AG20443 (cell line): Measurements from ENCODE around the gene MYH10.
A peak's percentile ranks its signal among the peaks of the same experiment; 100 is the strongest.
"Not testable (repeated sequence)": the region's sequence is repeated elsewhere in the genome, so short reads cannot be mapped to it uniquely, and the experiment has no call there.

ENCODE experiments used
- DNase-seq: peaks from one replicate; pipeline ENCODE4 v3.0.0; 2012; ENCODE audit warnings: low spot score, mixed read lengths

MYH10 gene

DNA sequence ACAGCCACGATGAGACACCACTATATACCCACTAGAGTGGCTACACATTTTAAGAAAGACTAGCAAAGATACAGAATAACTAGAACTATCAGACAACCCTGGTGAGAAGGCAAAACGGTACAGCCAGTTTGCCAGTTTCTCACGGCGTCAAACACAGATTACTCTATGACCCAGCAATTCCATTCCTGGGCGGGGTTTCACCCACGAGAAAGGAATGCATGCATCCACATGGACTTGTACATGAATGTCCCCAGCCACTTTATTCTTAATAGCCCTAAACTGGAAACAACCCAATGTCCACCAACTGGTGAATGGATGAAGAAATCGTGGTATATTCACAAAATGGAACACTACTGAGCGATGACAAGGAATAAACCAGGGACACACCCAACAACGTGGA lies 74.5 kb downstream of the MYH10 start:
- DNase-seq: no peak

DNA sequence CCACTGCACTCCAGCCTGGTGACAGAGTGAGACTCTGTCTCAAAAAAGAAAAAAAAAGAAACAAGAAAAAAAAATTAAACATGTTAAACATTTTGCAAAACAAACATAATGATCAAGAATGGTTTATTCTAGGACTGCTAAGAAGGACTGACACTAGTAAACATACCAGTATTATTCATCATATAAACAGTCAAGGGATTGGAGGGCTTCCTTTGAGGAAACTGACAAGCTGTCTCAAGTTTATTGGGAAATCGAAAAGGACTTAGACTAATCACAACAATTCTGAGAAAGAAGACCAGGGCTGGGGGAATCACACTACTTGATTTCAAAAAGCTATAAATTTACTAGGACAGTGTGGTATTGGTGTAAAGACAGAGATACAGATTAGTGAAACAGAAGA lies 75.5 kb downstream of the MYH10 start:
- no peak for DNase-seq

DNA sequence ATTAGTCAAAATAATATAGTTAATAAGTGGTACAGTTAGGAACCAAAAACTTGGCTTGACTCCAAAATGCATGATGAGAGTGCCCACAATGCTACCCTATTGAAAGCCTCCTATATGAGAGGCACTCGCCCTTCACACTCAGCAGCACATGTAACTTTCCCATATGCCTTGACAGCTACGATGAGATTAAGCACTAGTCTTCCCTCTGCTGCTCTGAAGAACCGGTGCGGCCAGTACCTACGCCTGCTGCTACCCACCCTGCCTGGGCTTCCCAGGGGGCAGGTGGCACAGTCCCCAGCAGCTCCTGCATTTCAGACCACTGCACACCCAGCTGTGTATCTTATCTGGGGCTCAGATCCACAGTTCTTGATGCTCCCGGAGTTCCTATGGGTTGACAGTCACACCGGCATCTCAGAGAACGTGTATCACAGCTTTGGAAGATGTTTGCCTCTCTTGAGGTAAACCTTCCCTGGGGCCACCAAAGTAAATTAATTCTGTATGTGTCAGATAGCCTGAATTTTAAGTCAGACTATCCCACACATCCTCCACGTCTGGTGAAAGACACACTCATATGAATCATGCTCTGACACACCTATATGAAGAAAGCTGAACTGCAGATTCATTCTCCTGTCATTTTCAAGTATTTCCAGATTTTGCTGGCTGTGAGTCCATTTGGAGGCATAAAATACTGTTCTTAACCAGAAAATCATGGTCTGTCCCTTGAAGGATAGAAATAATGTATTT lies 77.8 kb downstream of the MYH10 start:
- no peak for DNase-seq

DNA sequence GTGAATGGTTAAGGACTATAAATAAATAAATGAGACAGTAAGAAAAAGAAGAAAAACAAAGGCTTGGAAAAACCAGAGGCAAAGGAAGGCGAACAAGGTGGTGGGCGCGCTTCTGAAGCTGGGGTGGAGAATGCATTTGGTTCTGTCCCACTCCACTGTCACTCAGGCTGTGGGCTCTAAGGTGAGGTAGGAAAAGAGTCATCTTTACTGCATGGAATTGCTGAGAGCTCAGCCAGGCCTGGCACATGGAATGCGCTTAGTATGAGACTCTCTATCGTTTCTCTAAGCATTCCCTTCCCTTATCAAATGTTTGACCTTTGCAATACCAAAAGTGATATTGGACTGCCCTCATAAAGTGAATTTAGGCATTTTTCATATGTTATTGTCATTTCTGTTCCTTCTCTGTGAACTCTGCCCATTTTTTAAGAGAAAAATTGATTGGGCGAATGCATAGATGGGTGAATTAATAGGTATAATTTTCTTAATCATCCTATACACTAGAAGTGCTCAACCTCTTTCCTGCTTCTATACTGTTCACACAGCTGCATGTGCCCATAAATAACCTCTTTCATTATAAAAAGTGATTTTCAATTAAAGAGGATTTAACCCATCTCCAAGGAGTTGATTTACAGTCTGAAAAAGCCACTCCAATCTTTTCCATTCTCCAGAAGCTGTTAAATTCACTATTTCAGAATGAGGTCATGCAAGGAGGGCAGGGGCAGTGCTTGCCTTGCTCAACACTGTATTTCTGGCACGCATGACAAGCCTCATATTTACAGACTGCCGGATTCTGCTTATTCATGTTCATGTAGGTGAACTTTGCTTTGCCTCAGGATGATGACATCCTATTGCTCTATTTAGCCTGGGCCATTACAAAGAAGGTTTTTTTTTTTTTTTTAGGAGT lies 87.7 kb downstream of the MYH10 start:
- DNase-seq: peak; percentile 90

DNA sequence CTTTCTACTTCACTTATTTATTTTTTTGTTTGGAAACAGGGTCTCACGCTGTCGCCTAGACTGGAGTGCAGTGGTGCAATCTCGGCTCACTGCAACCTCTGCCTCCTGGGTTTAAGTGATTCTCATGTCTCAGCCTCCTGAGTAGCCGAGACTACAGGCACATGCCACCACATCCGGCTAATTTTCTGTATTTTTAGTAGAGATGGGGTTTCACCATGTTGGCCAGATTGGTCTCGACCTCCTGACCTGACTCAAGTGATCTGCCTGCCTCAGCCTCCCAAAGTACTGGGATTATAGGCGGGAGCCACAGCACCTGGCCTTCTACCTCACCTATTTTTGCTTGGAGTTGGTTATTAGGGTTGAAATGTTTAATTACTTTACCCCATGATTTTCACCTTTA lies 90.5 kb downstream of the MYH10 start:
- not testable (repeated sequence) for DNase-seq

DNA sequence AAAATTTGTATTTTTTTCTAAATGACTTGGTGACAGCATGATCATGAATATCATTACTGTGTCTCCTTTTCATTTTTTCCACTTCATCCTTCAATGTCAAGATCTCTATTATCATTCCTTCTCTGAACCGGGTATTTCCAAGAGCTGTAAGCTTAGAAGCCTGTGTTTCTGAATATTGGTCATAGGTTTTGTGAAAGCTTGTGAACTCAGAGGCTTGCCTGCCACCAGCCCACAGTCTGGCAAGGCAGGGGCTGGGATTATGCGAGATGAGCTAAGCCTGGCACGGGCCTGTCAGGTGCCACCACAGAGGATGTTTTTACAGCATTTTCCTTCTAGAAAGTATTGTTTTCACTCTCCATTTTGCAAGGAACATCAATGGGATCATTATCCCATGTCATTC lies 92.8 kb downstream of the MYH10 start:
- DNase-seq: no peak

DNA sequence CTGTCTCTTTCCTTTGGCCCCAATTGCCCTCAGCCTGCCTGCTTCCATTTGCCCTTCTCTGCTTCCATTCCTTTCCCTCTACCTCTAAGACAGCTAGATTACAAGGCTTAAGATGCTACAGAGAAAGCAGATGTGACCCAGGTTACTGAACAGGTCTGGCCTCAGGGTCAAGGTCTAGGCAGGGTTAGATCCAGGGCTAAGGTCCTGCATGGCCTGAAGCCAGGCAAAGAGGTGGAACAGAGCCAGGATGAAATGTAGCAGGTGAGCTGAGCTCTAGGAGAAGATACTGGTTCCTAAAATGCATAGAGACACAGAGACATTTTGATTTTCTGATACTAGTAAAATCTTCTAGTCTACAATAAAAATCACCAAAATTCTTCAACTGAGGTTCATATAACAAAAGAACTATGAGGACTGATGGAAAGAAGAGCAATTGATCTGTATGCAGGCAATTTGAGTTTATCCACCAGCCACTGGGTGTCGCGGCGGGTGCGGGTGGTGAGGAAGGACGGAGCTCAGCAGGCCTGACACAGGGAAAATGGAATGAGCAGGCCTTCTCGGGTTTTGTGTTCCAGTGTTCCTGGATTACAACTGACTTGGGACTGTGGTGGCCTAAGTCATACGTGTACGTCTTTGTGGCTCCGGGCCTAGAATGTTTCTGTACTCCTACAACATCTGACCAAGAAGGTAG lies 95.9 kb downstream of the MYH10 start:
- DNase-seq: no peak

DNA sequence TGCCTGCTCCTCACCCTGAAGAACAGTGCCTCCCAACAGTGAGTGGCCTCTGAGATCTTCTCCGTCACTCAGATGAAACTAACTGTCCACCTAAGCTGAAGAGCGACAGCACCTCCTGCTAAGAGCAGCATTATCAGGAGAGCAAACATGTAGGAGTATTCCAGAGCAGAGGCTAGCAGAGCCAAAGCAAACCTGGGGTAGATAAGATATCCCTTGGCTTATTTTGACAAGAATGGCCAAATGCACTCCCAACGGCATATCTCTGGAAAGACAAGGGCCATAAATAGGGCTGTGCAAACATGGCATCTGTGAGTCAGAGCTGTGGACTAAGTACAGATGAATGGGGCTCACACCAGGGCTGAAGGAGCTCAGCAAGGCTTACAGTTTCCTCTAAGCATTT lies 98.5 kb downstream of the MYH10 start:
- no peak for DNase-seq

DNA sequence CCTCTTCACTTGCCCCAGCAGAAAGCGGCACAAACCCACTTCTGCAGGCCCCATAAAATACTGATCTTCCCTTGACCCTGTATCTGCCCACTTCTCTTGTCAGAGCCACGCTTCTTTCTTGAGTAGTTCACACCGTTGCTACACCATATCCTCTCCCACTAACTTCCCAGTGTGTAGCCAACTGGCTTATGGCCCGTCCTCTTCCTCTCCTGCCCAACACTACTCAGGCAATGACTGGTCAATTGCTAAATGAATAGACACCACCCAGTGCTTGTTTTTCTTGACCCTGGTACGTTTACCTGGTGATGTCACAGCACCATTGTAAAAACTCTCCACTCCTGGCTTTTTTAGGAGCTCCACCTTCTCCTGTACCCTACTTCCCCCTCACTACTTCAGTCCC lies 107.9 kb downstream of the MYH10 start:
- DNase-seq: no peak

DNA sequence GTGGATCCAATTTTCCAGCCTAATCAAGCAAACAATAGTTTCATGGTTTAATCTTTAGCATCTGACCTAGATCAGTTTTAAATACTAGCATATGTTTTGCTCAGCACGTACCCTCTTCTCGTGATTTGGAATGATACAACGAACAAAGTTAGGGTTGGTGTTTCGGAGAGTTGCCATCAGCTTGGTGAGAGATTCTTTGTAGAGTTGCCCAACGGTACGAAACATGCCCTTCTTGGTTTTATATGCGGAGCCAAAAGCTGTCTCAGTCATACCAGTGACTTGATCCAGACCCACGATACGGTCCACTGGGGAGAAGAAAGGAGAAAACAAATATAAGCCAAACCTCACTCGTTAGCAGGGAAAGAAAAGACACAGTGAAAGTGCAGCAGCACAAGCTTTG lies 109.5 kb downstream of the MYH10 start:
- no peak for DNase-seq

DNA sequence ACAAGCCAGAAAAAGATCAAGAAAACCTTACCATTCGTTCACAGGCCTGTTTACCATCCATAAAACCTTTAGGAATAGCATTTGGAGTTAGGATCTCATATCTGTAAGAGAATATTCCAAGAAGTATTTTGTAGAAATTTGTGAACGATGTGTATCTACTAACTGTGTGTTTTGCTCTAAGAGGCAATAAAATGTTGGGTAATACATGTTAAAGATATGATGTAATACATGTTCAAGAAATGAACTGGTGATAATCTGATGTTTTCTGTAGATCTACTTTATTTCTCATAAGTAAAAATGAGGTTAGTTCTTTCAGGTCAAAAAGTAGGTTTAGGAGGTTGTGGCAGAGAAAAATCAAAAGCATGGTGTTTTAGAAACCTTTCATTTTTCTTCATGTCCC lies 111.7 kb downstream of the MYH10 start:
- DNase-seq: no peak

DNA sequence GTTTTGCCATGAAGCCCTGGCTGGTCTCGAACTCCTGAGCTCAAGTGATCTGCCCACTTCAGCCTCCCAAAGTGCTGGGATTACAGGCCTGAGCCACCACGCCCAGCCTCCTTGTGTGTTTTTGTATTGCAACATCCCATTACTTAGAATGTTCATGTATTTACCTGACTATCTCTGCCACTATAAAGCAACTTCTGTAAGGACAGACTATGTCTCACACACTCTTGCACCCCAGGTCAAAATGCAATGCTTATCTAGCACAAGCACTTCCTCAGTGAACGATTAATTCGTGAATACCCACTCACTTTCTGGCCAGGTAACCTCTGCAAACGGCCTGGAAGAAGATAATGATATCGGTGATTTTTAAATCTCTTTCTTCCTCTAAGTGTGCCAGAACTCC lies 112.2 kb downstream of the MYH10 start:
- no peak for DNase-seq

DNA sequence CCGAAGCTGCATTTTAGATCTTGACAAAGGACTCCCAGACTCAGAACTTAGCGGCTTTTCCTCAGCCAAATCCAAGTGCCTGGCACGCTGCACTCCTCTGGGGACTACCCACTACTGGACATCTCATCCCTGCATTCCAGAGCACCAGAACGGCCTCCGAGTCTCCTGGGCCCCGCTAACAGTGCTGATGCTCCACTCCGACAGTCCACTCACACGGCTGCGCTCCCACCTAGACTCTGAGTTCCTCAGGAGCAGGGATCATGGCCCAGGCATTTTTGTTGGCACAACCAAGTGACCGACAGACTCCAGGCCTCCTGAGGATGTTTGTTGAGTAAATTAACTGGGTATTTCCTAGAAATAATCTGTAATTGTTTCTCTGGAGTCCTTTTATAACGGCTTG lies 115.7 kb downstream of the MYH10 start:
- no peak for DNase-seq

DNA sequence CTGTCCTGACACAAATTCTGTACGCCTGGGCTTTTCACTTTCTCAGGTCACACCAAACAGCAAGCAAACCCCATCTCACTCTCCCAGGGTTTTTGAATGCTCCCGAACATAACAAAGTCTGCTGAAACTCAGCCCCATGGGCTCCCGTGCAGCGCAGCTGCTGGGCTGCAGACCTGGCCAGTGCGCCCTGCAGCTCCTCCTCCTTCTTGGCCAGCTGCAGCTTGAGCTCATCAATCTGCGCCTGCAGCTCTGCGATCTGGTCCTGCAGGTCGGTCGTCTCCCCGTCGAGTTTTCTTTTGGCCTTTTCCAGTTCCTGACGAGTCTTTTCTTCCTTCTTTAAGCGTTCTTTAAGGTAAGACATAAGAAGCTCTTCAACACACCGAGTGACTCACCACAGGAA lies 124.4 kb downstream of the MYH10 start:
- DNase-seq: no peak

DNA sequence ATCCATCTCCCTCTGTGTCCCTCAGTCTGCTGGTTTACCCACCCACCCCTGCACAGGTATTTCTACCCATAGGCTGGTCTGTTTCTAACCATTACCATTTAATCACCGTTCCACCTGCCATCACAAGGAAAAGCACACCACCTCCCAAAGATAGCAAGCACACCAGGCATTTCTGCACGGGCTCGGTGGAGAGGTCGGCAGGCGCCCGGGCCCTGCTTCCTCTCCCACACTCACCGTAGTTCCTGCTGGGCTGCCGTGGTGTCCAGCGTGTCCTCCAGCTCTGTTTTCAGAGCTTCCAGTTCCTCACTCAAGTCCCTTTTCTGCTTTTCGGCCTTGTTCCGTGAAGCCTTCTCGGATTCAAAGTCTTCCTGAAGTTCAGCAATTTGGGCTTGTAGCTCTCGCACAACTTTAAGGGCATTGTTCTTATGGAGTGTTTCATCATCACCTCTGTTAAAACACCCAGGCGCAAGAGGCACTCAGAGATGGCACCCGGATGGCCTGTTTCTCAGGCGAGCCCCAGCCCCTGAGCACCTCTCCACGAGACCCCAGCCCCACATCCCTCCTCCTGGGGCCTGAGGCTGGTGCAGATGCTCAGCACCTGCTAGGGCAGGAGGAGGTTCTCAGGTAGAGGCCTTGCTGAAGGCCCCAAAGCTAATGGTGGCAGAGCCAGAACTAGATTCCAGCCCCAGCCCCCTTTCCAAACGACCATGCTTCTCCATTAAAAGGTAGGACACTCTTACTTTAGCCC lies 125.9 kb downstream of the MYH10 start:
- no peak for DNase-seq

DNA sequence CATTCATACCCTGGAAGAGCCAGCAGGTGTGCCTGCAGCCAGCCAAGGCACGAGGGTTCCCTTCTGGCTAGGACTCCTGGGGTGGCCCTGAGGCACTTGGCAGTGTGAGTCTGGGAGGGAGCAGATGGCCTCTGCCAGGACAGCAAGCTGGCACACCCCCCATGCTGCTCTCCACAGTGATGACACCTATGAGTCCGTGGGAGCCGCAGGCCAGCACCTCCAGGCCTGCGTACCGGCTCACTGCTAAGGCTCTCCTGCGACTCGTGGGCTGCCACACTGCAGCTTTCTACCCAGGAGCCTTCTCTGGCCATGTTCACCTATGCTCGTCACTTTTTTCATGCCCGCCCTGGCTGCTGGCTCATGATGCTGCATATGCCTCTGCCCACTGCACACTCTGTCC lies 126.7 kb downstream of the MYH10 start:
- DNase-seq: no peak

DNA sequence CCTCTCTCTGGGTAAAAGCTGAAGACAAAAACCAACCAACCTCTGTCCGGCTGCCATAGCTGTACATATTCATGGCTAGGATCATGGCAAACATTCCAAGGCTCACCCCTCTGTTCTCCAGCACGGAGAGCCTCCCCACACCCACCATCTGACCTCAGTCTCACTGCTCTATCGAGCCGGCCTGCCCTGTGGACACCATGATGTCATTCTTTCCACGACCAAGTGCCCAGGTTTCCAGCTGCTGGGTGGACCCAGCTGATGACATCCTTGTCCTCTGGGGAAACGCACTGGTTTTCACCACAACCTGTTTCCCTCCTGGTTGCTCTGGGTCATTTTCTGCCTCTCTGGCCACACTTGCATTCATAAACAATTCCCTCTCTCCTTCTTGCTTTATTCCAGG lies 127.2 kb downstream of the MYH10 start:
- peak; percentile 42 for DNase-seq

DNA sequence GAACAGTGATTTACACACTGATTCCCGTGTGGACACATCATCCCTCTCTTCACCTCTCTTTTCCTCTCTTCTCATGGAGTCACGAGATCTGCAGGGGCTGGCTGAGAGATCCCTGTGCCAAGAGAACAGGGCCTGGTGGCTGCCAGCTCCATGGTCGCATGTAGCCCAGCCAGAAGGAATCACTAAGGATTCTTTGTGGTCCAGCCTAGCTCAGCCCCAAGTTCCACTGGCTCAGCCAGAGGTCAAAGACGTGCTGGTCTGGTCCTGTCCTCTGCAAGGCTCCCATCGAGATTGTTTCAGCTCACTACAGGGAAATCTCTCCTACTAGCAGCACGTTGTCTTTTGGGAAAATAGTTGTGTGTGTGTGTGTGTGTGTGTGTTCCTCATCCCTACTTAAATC lies 128.4 kb downstream of the MYH10 start:
- DNase-seq: no peak

DNA sequence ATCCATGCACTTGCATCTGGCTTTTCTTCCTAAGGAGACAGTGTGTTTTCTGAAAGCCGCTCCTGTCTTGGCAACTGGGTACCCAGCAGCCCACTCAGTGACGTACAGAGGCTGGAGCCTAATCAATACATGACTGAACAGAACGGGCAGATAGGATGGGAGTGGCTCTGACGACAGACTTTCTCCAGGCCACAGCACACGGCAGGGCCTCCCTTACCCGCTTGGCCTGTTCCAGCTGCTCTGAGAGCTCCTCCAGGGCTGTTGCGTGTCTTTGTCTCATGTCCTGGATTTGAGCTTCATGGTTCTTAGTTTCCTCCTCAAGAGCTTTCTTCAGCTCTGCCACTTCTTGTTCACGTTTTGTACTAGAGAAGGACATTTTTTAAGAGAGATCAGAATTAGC lies 129.9 kb downstream of the MYH10 start:
- DNase-seq: no peak

DNA sequence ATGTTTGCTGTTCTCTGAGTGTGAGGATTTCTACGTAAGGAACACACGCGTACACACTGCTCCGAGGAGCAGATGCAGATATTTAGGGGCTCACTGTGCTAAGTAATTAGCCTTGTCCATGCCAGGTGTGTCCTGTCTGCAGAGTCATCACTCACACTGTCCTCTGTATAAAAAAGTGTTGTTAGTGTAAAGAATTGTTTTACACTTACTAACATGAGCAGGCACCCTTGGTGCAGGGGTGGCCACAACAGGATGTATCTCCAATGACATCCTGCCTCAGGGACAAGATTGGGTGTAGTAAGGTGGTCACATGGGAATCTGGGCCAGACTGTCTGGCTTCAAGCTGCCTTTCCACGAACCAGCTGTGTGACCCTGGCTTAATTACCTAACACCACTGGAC lies 130.9 kb downstream of the MYH10 start:
- DNase-seq: no peak

DNA sequence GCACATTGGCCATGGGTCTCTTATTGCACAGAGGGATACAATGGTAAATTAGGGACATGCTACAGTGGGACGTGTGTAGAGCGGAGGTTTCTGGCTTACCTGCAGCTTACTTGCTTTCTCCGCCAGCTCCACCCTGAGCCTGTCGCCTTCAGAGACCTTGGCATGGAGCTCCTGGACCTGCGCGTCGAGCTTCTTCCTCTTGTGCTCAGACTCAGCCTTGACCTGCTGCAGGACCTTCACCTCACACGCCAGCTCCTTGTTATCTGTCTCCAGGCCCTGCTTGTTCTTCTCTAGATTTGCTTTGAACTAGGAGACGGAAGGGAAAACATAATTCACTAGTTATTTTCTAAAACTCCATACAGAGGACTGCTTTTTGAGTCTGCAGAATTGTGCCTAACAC lies 131.4 kb downstream of the MYH10 start:
- no peak for DNase-seq

DNA sequence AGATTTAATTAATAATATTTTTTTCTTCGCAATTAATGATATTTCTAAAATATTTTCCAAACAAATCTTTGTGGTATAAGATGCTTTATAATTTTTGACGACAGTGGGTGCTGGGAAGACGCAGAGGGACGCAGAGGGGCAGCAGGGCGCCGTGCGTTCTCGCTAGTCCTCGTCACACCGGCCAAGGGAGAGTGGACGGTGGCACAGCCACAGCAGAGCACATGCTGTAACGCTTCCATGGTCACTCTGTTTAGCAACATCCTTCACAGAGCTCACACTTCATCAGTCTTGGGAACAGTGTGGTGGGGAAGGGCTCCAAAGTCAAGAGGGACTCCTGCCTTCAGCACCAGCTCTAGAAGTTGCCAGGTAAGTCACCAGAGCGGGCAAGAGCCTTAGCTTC lies 134.4 kb downstream of the MYH10 start:
- DNase-seq: no peak
